Gastroesophageal sphincter (tissue), 4 donors: Measurements from ENCODE around the gene OLR1. TPM values are rescaled to one million over a fixed set of nuclear protein-coding genes. Genes with fewer than 3 reads are reported as not detected.

Experiments used
- ATAC-seq: fragments of 150-250 bp; one replicate; pipeline ENCODE4 v1.9.1; 2016; ENCODE audit warnings: mild to moderate bottlenecking, moderate library complexity
- H3K27ac ChIP-seq, 4 donors: fragments of 200-600 bp; sonication (generic) in 3 of 4; 1 replicate in 3 of 4; 2 replicates in 1 of 4; pipeline ENCODE4 v1.5.1; 2016 to 2019
- H3K27me3 ChIP-seq: fragments of 200-600 bp; sonication (generic); one replicate; pipeline ENCODE4 v1.5.1; 2019
- H3K36me3 ChIP-seq, 2 donors: fragments of 200-600 bp; sonication (generic); one replicate each; pipeline ENCODE4 v1.5.1; 2019; ENCODE audit warnings: control low read depth in 1 of 2
- H3K4me1 ChIP-seq, 3 donors: fragments of 200-600 bp; sonication (generic); 1 replicate in 2 of 3; 2 replicates in 1 of 3; pipeline ENCODE4 v1.5.1; 2016 to 2019; ENCODE audit warnings: control low read depth in 2 of 3
- H3K4me3 ChIP-seq, 2 donors: fragments of 200-600 bp; sonication (generic); one replicate each; pipeline ENCODE4 v1.5.1; 2019; ENCODE audit warnings: mild to moderate bottlenecking in 1 of 2, moderate library complexity in 1 of 2
- H3K9me3 ChIP-seq, 3 donors: fragments of 200-600 bp; sonication (generic); one replicate each; pipeline ENCODE4 v1.5.1; 2017 to 2019; ENCODE audit warnings: control low read depth in 2 of 3
- CTCF ChIP-seq, 4 experiments: fragments of 200-600 bp in 2 of 4; fragments of 450-650 bp in 2 of 4; sonication (generic) in 1 of 4; IDR thresholded peaks; one replicate each; pipeline ENCODE4 v1.5.1; 2017 to 2019; ENCODE audit warnings: antibody characterized with exemption in 4 of 4, mild to moderate bottlenecking in 2 of 4, moderate library complexity in 2 of 4
- EP300 ChIP-seq: sonication (generic); formaldehyde crosslinking; IDR thresholded peaks from one replicate; pipeline ENCODE4 v1.6.1; 2017; ENCODE audit warnings: antibody characterized with exemption, mild to moderate bottlenecking
- POLR2A ChIP-seq, 2 donors: fragments of 450-650 bp; IDR thresholded peaks; one replicate each; pipeline ENCODE4 v1.6.1; 2017; ENCODE audit warnings: antibody characterized with exemption in 2 of 2, mild to moderate bottlenecking in 2 of 2, moderate library complexity in 1 of 2
- POLR2AphosphoS5 ChIP-seq: sonication (generic); formaldehyde crosslinking; IDR thresholded peaks from one replicate; pipeline ENCODE4 v1.6.1; 2017; ENCODE audit warnings: antibody characterized with exemption
- WGBS, 2 donors: methylation state at CpG; one replicate each; pipeline ENCODE4 v1.1.5; 2018; ENCODE audit warnings: low coverage in 1 of 2; 5-methylcytosine and 5-hydroxymethylcytosine counted together
- total RNA-seq, 4 donors: library from RNA; depleted of rRNA; stranded (reverse); fragments of >200 nt; gene quantifications; one replicate each; pipeline ENCODE4 v1.1.0, GENCODE V29; 2016

OLR1 gene
- total RNA-seq, 4 donors from 2014 or later: 0.39 to 6.5 (median 5.5) TPM; not detected in 1

- no peaks in the 10 kb centered on the region for H3K36me3 ChIP-seq
- H3K27ac ChIP-seq: no peak overlapping the region
- no peak for ATAC-seq
- TF ChIP-seq POLR2AphosphoS5 (no peak), POLR2A (IDR thresholded peaks at IDR 0.05) (no peak), CTCF (IDR thresholded peaks at IDR 0.05) (no peak), EP300 (no peak)
- WGBS, 2 donors: 39 to 49% methylated on average over 3 of the region's 3 CpGs
- no peaks in the 10 kb centered on the region for H3K9me3 ChIP-seq
- no peaks in the 10 kb centered on the region for H3K4me1 ChIP-seq
- H3K4me3 ChIP-seq: no peak overlapping the region
- no peaks in the 10 kb centered on the region for H3K27me3 ChIP-seq
These were observed 2.8 kb downstream of the OLR1 start for GRCh38 chr12:10169104-10169503.

- 59 to 64% methylated on average over 4 to 5 of the region's 5 CpGs for WGBS, 2 donors
- no peak overlapping the region for H3K27ac ChIP-seq
- TF ChIP-seq CTCF (IDR thresholded peaks at IDR 0.05) (no peak), POLR2A (IDR thresholded peaks at IDR 0.05) (no peak), POLR2AphosphoS5 (peak; percentile 37)
These were observed 4.3 kb downstream of the OLR1 start for GRCh38 chr12:10167599-10167998.

GRCh38 chr12:10165421-10165820 lies 6.5 kb downstream of the OLR1 start:
- no peaks in the 10 kb centered on the region for H3K36me3 ChIP-seq

More at GRCh38 chr12:10167599-10167998, 4.3 kb downstream of the OLR1 start:
- Histone ChIP-seq H3K4me3 (no peak overlapping the region), H3K36me3 (no peaks in the 10 kb centered on the region), H3K4me1 (no peaks in the 10 kb centered on the region), H3K27me3 (no peaks in the 10 kb centered on the region), H3K9me3 (no peaks in the 10 kb centered on the region)
- peak; percentile 53 for ATAC-seq

GRCh38 chr12:10163084-10163483 lies 8.8 kb downstream of the OLR1 start:
- ATAC-seq: no peak
- Histone ChIP-seq H3K9me3 (no peaks in the 10 kb centered on the region), H3K4me3 (no peak overlapping the region), H3K4me1 (peaks cover 0 to 8% (median 0%) of the 10 kb centered on the region in 3 donors), H3K27ac (no peak overlapping the region), H3K36me3 (no peaks in the 10 kb centered on the region), H3K27me3 (no peaks in the 10 kb centered on the region)
- 60 to 78% methylated on average over 3 of the region's 3 CpGs for WGBS, 2 donors
- TF ChIP-seq POLR2AphosphoS5: no peak
- TF ChIP-seq CTCF (IDR thresholded peaks at IDR 0.05): no peak
- no peak for TF ChIP-seq POLR2A (IDR thresholded peaks at IDR 0.05)
- TF ChIP-seq EP300: no peak

More at GRCh38 chr12:10165421-10165820, 6.5 kb downstream of the OLR1 start:
- 0% methylated on average over 1 of the region's 1 CpG; no CpG with 5 or more reads in 1 of the 2 donors for WGBS, 2 donors
- no peaks in the 10 kb centered on the region for H3K9me3 ChIP-seq
- no peak overlapping the region for H3K27ac ChIP-seq
- H3K4me1 ChIP-seq: peaks cover 0 to 7% (median 0%) of the 10 kb centered on the region in 3 donors
- ATAC-seq: no peak
- TF ChIP-seq EP300: no peak
- TF ChIP-seq CTCF (IDR thresholded peaks at IDR 0.05): no peak
- TF ChIP-seq POLR2AphosphoS5: no peak
- TF ChIP-seq POLR2A (IDR thresholded peaks at IDR 0.05): no peak
- no peaks in the 10 kb centered on the region for H3K27me3 ChIP-seq
- H3K4me3 ChIP-seq: no peak overlapping the region

GRCh38 chr12:10160617-10161385 lies 11.1 kb downstream of the OLR1 start:
- Histone ChIP-seq H3K27me3 (no peaks in the 10 kb centered on the region), H3K36me3 (no peaks in the 10 kb centered on the region), H3K4me1 (peaks cover 0 to 8% (median 0%) of the 10 kb centered on the region in 3 donors), H3K27ac (peak overlapping the region in 1 of 4 donors; percentile 36), H3K4me3 (no peak overlapping the region), H3K9me3 (no peaks in the 10 kb centered on the region)
- TF ChIP-seq POLR2A (IDR thresholded peaks at IDR 0.05): no peak
- ATAC-seq: no peak
- 34 to 55% methylated on average over 7 of the region's 7 CpGs for WGBS, 2 donors
